Nephron (organoid): ENCODE measurements around the gene LCE3E.

Source experiments
- H3K27ac Mint-ChIP-seq, 3 experiments: 2 replicates each; pipeline ENCODE4 v1.8.0; 2020; ENCODE audit warnings: mixed read lengths in 3 of 3, mild to moderate bottlenecking in 2 of 3, moderate library complexity in 1 of 3
- H3K27me3 Mint-ChIP-seq: 2 replicates; pipeline ENCODE4 v1.8.0; 2021; ENCODE audit warnings: low read depth, mild to moderate bottlenecking, moderate library complexity, mixed read lengths
- H3K36me3 Mint-ChIP-seq: 2 replicates; pipeline ENCODE4 v1.8.0; 2020; ENCODE audit warnings: low read depth, mixed read lengths
- H3K4me1 Mint-ChIP-seq: 2 replicates; pipeline ENCODE4 v1.8.0; 2020; ENCODE audit warnings: mixed read lengths
- H3K4me3 Mint-ChIP-seq, 3 experiments: 2 replicates each; pipeline ENCODE4 v1.8.0; 2020; ENCODE audit warnings: mild to moderate bottlenecking in 3 of 3, mixed read lengths in 3 of 3, moderate library complexity in 2 of 3
- H3K9me3 Mint-ChIP-seq: 2 replicates; pipeline ENCODE4 v1.8.0; 2020; ENCODE audit warnings: mixed read lengths
- CTCF ChIP-seq, 3 experiments: fragments of 200-600 bp; sonication (generic); IDR thresholded peaks; one replicate each; pipeline ENCODE4 v1.5.0; 2021; ENCODE audit warnings: antibody characterized with exemption in 3 of 3; ENCODE audit not compliant: unreplicated experiment in 3 of 3

LCE3E gene

GRCh38 chr1:152543820-152544219 is 22.8 kb downstream of the LCE3E start:
- no peaks in the 10 kb centered on the region for H3K36me3 Mint-ChIP-seq
- no peaks in the 10 kb centered on the region for H3K4me1 Mint-ChIP-seq
- no peak overlapping the region for H3K27ac Mint-ChIP-seq
- H3K27me3 Mint-ChIP-seq: no peaks in the 10 kb centered on the region
- peaks cover 46% of the 10 kb centered on the region for H3K9me3 Mint-ChIP-seq
- no peak overlapping the region for H3K4me3 Mint-ChIP-seq
- TF ChIP-seq CTCF (IDR thresholded peaks at IDR 0.05; ENCODE audit: unreplicated experiment in 3 of 3): no peak

DNA sequence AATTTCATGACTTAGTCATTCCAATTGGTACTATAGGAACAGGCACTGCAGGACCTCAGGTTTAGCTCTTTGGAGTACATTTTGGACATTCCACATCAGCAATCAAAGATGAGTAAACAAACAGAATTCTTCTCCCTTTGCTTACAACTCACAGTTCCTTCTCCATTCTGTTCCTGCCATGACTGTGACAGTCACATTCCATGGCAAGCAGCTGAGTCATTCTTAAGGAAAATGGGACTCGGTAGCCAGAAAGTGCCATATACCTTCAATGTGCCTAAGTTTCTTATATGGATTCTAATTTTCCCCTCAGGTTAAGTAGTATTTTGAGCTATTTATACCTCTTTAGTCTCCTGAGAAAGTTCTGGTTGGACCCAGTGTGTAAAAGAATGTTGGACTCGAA is 26.7 kb downstream of the LCE3E start:
- Mint-ChIP-seq H3K27ac (no peak overlapping the region), H3K36me3 (no peaks in the 10 kb centered on the region), H3K4me3 (no peak overlapping the region), H3K4me1 (no peaks in the 10 kb centered on the region), H3K27me3 (no peaks in the 10 kb centered on the region), H3K9me3 (peaks cover 57% of the 10 kb centered on the region)
- TF ChIP-seq CTCF (IDR thresholded peaks at IDR 0.05; ENCODE audit: unreplicated experiment in 3 of 3): no peak

DNA sequence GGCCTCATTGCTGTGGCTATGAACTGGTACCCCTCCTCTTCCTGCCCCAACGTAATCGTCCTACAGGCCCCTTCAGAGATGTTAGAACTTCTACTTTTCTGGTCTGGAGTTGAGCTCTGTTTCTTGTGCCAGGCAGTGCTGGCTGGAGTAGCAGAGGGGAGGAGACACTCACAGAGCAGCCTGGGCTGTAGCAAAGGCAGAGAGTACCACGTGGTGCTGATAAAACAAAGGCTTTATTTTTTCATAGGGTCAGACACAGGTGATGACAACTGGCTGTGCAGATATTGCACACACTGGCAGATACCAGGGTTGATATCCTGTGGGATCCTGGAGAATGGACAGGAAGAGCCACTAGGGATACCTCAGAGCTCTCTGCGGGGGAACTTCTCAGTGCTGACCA is 29.1 kb downstream of the LCE3E start:
- Mint-ChIP-seq H3K4me3 (no peak overlapping the region), H3K36me3 (no peaks in the 10 kb centered on the region), H3K4me1 (no peaks in the 10 kb centered on the region), H3K27me3 (no peaks in the 10 kb centered on the region), H3K27ac (no peak overlapping the region), H3K9me3 (peaks cover 53% of the 10 kb centered on the region)
- TF ChIP-seq CTCF (IDR thresholded peaks at IDR 0.05; ENCODE audit: unreplicated experiment in 3 of 3): no peak

- H3K27ac Mint-ChIP-seq: no peak overlapping the region
- H3K27me3 Mint-ChIP-seq: no peaks in the 10 kb centered on the region
- H3K4me1 Mint-ChIP-seq: no peaks in the 10 kb centered on the region
- H3K9me3 Mint-ChIP-seq: peaks cover 54% of the 10 kb centered on the region
- H3K4me3 Mint-ChIP-seq: no peak overlapping the region
- H3K36me3 Mint-ChIP-seq: no peaks in the 10 kb centered on the region
- no peak for TF ChIP-seq CTCF (IDR thresholded peaks at IDR 0.05; ENCODE audit: unreplicated experiment in 3 of 3)
Measured at GRCh38 chr1:152535774-152536173, 30.8 kb downstream of the LCE3E start.

DNA sequence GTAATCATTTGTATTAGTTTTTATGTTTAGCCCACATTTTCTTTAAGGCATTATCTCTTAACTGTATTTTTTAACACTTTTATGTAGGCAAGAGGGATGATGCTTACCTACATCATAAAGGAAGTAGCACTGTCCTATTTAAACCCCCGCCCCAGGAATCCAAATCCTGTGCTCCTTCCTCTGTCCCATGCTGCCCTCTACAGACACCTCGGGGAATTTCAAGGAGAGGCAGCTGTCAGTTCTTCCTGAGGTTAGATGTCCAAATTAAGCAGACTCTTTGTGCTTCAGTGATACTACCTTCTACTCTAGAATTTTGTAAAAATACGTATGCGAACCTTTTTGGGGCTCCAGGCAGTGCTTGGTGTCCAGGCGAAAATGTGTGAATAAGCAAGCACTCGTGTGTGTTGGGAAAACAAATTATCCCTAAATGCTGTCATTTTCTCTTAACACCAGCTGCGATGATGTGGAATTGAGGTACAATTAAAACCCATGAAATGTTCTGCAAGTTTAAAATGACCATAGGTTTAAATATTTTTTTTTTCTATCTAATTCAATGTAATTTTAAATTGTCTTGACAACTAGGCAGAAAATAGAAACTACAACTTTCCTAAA is 33.1 kb downstream of the LCE3E start:
- Mint-ChIP-seq H3K27ac (no peak overlapping the region), H3K4me3 (no peak overlapping the region), H3K9me3 (peaks cover 63% of the 10 kb centered on the region), H3K36me3 (no peaks in the 10 kb centered on the region), H3K27me3 (no peaks in the 10 kb centered on the region), H3K4me1 (no peaks in the 10 kb centered on the region)
- TF ChIP-seq CTCF (IDR thresholded peaks at IDR 0.05; ENCODE audit: unreplicated experiment in 3 of 3): no peak

GRCh38 chr1:152525080-152525641 is 41.4 kb downstream of the LCE3E start:
- no peaks in the 10 kb centered on the region for H3K27me3 Mint-ChIP-seq
- H3K4me1 Mint-ChIP-seq: no peaks in the 10 kb centered on the region
- no peak for TF ChIP-seq CTCF (IDR thresholded peaks at IDR 0.05; ENCODE audit: unreplicated experiment in 3 of 3)
- no peak overlapping the region for H3K27ac Mint-ChIP-seq
- H3K9me3 Mint-ChIP-seq: peaks cover 41% of the 10 kb centered on the region
- H3K36me3 Mint-ChIP-seq: no peaks in the 10 kb centered on the region
- H3K4me3 Mint-ChIP-seq: no peak overlapping the region
